Stimulated activated CD8-positive, alpha-beta memory T cell treated with anti-CD3 and anti-CD28 coated beads, Interleukin-2, amount 100 ng/mL, for 1 hour (primary cell): ENCODE measurements around the gene HS6ST2.

ENCODE experiments used
- DNase-seq, 2 donors: peaks; one replicate each; pipeline ENCODE4 v3.0.0-alpha.2; 2020; ENCODE audit warnings: low read depth in 2 of 2

HS6ST2 gene

GRCh38 chrX:132848296-132848970 is 110.0 kb downstream of the HS6ST2 start:
- no peak for DNase-seq

GRCh38 chrX:132843363-132843762 is 115.1 kb downstream of the HS6ST2 start:
- DNase-seq: no peak

- no peak for DNase-seq
These were observed 115.8 kb downstream of the HS6ST2 start for GRCh38 chrX:132842460-132843238.

GRCh38 chrX:132837967-132838366 is 120.5 kb downstream of the HS6ST2 start:
- no peak for DNase-seq

- DNase-seq: no peak
These were observed 121.3 kb downstream of the HS6ST2 start for GRCh38 chrX:132837126-132837525.

GRCh38 chrX:132836471-132836870 is 122.0 kb downstream of the HS6ST2 start:
- DNase-seq: no peak

GRCh38 chrX:132834741-132835140 is 123.7 kb downstream of the HS6ST2 start:
- no peak for DNase-seq

GRCh38 chrX:132834109-132834508 is 124.3 kb downstream of the HS6ST2 start:
- DNase-seq: no peak

GRCh38 chrX:132833373-132833772 is 125.1 kb downstream of the HS6ST2 start:
- DNase-seq: no peak

GRCh38 chrX:132831336-132831973 is 127.0 kb downstream of the HS6ST2 start:
- DNase-seq: no peak

GRCh38 chrX:132822634-132823012 is 135.8 kb downstream of the HS6ST2 start:
- no peak for DNase-seq

GRCh38 chrX:132821974-132822633 is 136.3 kb downstream of the HS6ST2 start:
- no peak for DNase-seq

- DNase-seq: no peak
These were observed 137.8 kb downstream of the HS6ST2 start for GRCh38 chrX:132820675-132821074.

- no peak for DNase-seq
These were observed 138.6 kb downstream of the HS6ST2 start for GRCh38 chrX:132819711-132820264.

- DNase-seq: no peak
These were observed 139.8 kb downstream of the HS6ST2 start for GRCh38 chrX:132818638-132819037.

- DNase-seq: no peak
These were observed 142.8 kb downstream of the HS6ST2 start for GRCh38 chrX:132815643-132816042.

- no peak for DNase-seq
These were observed 147.3 kb downstream of the HS6ST2 start for GRCh38 chrX:132810964-132811712.

- no peak for DNase-seq
These were observed 147.9 kb downstream of the HS6ST2 start for GRCh38 chrX:132810488-132810887.

- DNase-seq: no peak
These were observed 148.8 kb downstream of the HS6ST2 start for GRCh38 chrX:132809581-132809980.

GRCh38 chrX:132807411-132808030 is 150.9 kb downstream of the HS6ST2 start:
- DNase-seq: no peak

GRCh38 chrX:132802033-132802432 is 156.4 kb downstream of the HS6ST2 start:
- no peak for DNase-seq
